Measurements from ENCODE around the gene TXNRD3.

The TXNRD3 gene

GRCh38 chr3:126659915-126660886 lies 5.3 kb upstream of the TXNRD3 start:
- H3K9me3 ChIP-seq (ENCODE audit: control insufficient read depth, low read depth, low read length), result no peaks in the 10 kb centered on the region
- no peak overlapping the region for H3K9ac ChIP-seq (ENCODE audit: low read length)
- H3K4me3 ChIP-seq (ENCODE audit: low read length), result no peak overlapping the region
- peaks cover 16% of the 10 kb centered on the region for H3K27me3 ChIP-seq (ENCODE audit: control insufficient read depth, insufficient read depth, low read length)
- H3K27ac ChIP-seq (ENCODE audit: low read length), result no peak overlapping the region
- no peaks in the 10 kb centered on the region for H3K4me1 ChIP-seq (ENCODE audit: control insufficient read depth, low read depth, low read length)
- H3K36me3 ChIP-seq (ENCODE audit: control insufficient read depth, low read depth, low read length), result no peaks in the 10 kb centered on the region

GRCh38 chr3:126658584-126658983 lies 3.7 kb upstream of the TXNRD3 start:
- Histone ChIP-seq H3K27me3 (ENCODE audit: control insufficient read depth, insufficient read depth, low read length) (peaks cover 27% of the 10 kb centered on the region), H3K36me3 (ENCODE audit: control insufficient read depth, low read depth, low read length) (no peaks in the 10 kb centered on the region), H3K9me3 (ENCODE audit: control insufficient read depth, low read depth, low read length) (no peaks in the 10 kb centered on the region), H3K4me1 (ENCODE audit: control insufficient read depth, low read depth, low read length) (no peaks in the 10 kb centered on the region), H3K4me3 (ENCODE audit: low read length) (no peak overlapping the region), H3K9ac (ENCODE audit: low read length) (no peak overlapping the region), H3K27ac (ENCODE audit: low read length) (no peak overlapping the region)

- peaks cover 34% of the 10 kb centered on the region for H3K27me3 ChIP-seq (ENCODE audit: control insufficient read depth, insufficient read depth, low read length)
- H3K27ac ChIP-seq (ENCODE audit: low read length), result no peak overlapping the region
- H3K9me3 ChIP-seq (ENCODE audit: control insufficient read depth, low read depth, low read length), result no peaks in the 10 kb centered on the region
- no peak overlapping the region for H3K9ac ChIP-seq (ENCODE audit: low read length)
- no peak overlapping the region for H3K4me3 ChIP-seq (ENCODE audit: low read length)
- no peaks in the 10 kb centered on the region for H3K36me3 ChIP-seq (ENCODE audit: control insufficient read depth, low read depth, low read length)
- H3K4me1 ChIP-seq (ENCODE audit: control insufficient read depth, low read depth, low read length), result no peaks in the 10 kb centered on the region
Observed at GRCh38 chr3:126657901-126658300, 3.0 kb upstream of the TXNRD3 start.

- H3K27me3 ChIP-seq (ENCODE audit: control insufficient read depth, insufficient read depth, low read length), result peaks cover 34% of the 10 kb centered on the region
- H3K9me3 ChIP-seq (ENCODE audit: control insufficient read depth, low read depth, low read length), result no peaks in the 10 kb centered on the region
Observed at GRCh38 chr3:126656371-126657134, 1.6 kb upstream of the TXNRD3 start.

GRCh38 chr3:126655887-126656286 lies 963 bp upstream of the TXNRD3 start:
- Histone ChIP-seq H3K9ac (ENCODE audit: low read length) (no peak overlapping the region), H3K4me1 (ENCODE audit: control insufficient read depth, low read depth, low read length) (no peaks in the 10 kb centered on the region), H3K9me3 (ENCODE audit: control insufficient read depth, low read depth, low read length) (no peaks in the 10 kb centered on the region), H3K27me3 (ENCODE audit: control insufficient read depth, insufficient read depth, low read length) (peaks cover 34% of the 10 kb centered on the region), H3K36me3 (ENCODE audit: control insufficient read depth, low read depth, low read length) (no peaks in the 10 kb centered on the region), H3K4me3 (ENCODE audit: low read length) (no peak overlapping the region), H3K27ac (ENCODE audit: low read length) (no peak overlapping the region)

More at GRCh38 chr3:126656371-126657134, 1.6 kb upstream of the TXNRD3 start:
- Histone ChIP-seq H3K4me1 (ENCODE audit: control insufficient read depth, low read depth, low read length) (no peaks in the 10 kb centered on the region), H3K27ac (ENCODE audit: low read length) (no peak overlapping the region), H3K4me3 (ENCODE audit: low read length) (no peak overlapping the region), H3K9ac (ENCODE audit: low read length) (no peak overlapping the region), H3K36me3 (ENCODE audit: control insufficient read depth, low read depth, low read length) (no peaks in the 10 kb centered on the region)

GRCh38 chr3:126649556-126650092 lies 5.3 kb downstream of the TXNRD3 start:
- no peaks in the 10 kb centered on the region for H3K36me3 ChIP-seq (ENCODE audit: control insufficient read depth, low read depth, low read length)
- no peak overlapping the region for H3K9ac ChIP-seq (ENCODE audit: low read length)
- no peak overlapping the region for H3K4me3 ChIP-seq (ENCODE audit: low read length)
- H3K9me3 ChIP-seq (ENCODE audit: control insufficient read depth, low read depth, low read length), result no peaks in the 10 kb centered on the region
- no peaks in the 10 kb centered on the region for H3K4me1 ChIP-seq (ENCODE audit: control insufficient read depth, low read depth, low read length)
- no peak overlapping the region for H3K27ac ChIP-seq (ENCODE audit: low read length)
- peaks cover 16% of the 10 kb centered on the region for H3K27me3 ChIP-seq (ENCODE audit: control insufficient read depth, insufficient read depth, low read length)

GRCh38 chr3:126646674-126647073 lies 8.2 kb downstream of the TXNRD3 start:
- Histone ChIP-seq H3K9me3 (ENCODE audit: control insufficient read depth, low read depth, low read length) (no peaks in the 10 kb centered on the region), H3K27ac (ENCODE audit: low read length) (no peak overlapping the region), H3K9ac (ENCODE audit: low read length) (no peak overlapping the region), H3K36me3 (ENCODE audit: control insufficient read depth, low read depth, low read length) (no peaks in the 10 kb centered on the region), H3K27me3 (ENCODE audit: control insufficient read depth, insufficient read depth, low read length) (no peaks in the 10 kb centered on the region), H3K4me3 (ENCODE audit: low read length) (no peak overlapping the region), H3K4me1 (ENCODE audit: control insufficient read depth, low read depth, low read length) (no peaks in the 10 kb centered on the region)

GRCh38 chr3:126644615-126645014 lies 10.3 kb downstream of the TXNRD3 start:
- Histone ChIP-seq H3K36me3 (ENCODE audit: control insufficient read depth, low read depth, low read length) (no peaks in the 10 kb centered on the region), H3K27ac (ENCODE audit: low read length) (no peak overlapping the region), H3K9ac (ENCODE audit: low read length) (no peak overlapping the region)

GRCh38 chr3:126638790-126639189 lies 16.1 kb downstream of the TXNRD3 start:
- Histone ChIP-seq H3K27me3 (ENCODE audit: control insufficient read depth, insufficient read depth, low read length) (no peaks in the 10 kb centered on the region), H3K4me3 (ENCODE audit: low read length) (no peak overlapping the region), H3K9me3 (ENCODE audit: control insufficient read depth, low read depth, low read length) (no peaks in the 10 kb centered on the region), H3K4me1 (ENCODE audit: control insufficient read depth, low read depth, low read length) (no peaks in the 10 kb centered on the region), H3K27ac (ENCODE audit: low read length) (no peak overlapping the region), H3K9ac (ENCODE audit: low read length) (no peak overlapping the region), H3K36me3 (ENCODE audit: control insufficient read depth, low read depth, low read length) (no peaks in the 10 kb centered on the region)

More at GRCh38 chr3:126644615-126645014, 10.3 kb downstream of the TXNRD3 start:
- Histone ChIP-seq H3K27me3 (ENCODE audit: control insufficient read depth, insufficient read depth, low read length) (no peaks in the 10 kb centered on the region), H3K4me1 (ENCODE audit: control insufficient read depth, low read depth, low read length) (no peaks in the 10 kb centered on the region), H3K4me3 (ENCODE audit: low read length) (no peak overlapping the region), H3K9me3 (ENCODE audit: control insufficient read depth, low read depth, low read length) (no peaks in the 10 kb centered on the region)

GRCh38 chr3:126636436-126636835 lies 18.5 kb downstream of the TXNRD3 start:
- H3K27me3 ChIP-seq (ENCODE audit: control insufficient read depth, insufficient read depth, low read length), result no peaks in the 10 kb centered on the region
- no peak overlapping the region for H3K27ac ChIP-seq (ENCODE audit: low read length)
- no peak overlapping the region for H3K4me3 ChIP-seq (ENCODE audit: low read length)
- no peaks in the 10 kb centered on the region for H3K4me1 ChIP-seq (ENCODE audit: control insufficient read depth, low read depth, low read length)
- no peak overlapping the region for H3K9ac ChIP-seq (ENCODE audit: low read length)
- no peaks in the 10 kb centered on the region for H3K36me3 ChIP-seq (ENCODE audit: control insufficient read depth, low read depth, low read length)
- H3K9me3 ChIP-seq (ENCODE audit: control insufficient read depth, low read depth, low read length), result no peaks in the 10 kb centered on the region

- Histone ChIP-seq H3K9ac (ENCODE audit: low read length) (no peak overlapping the region), H3K36me3 (ENCODE audit: control insufficient read depth, low read depth, low read length) (no peaks in the 10 kb centered on the region), H3K9me3 (ENCODE audit: control insufficient read depth, low read depth, low read length) (no peaks in the 10 kb centered on the region), H3K4me3 (ENCODE audit: low read length) (no peak overlapping the region), H3K27me3 (ENCODE audit: control insufficient read depth, insufficient read depth, low read length) (no peaks in the 10 kb centered on the region), H3K4me1 (ENCODE audit: control insufficient read depth, low read depth, low read length) (no peaks in the 10 kb centered on the region), H3K27ac (ENCODE audit: low read length) (no peak overlapping the region)
Observed at GRCh38 chr3:126634803-126635202, 20.1 kb downstream of the TXNRD3 start.

Data from iPS-18a (cell line).